Activated T-helper 1 cell treated with anti-CD3 and anti-CD28 coated beads, Interleukin-12 subunit alpha, Interleukin-12 subunit beta, Interleukin-2, Interleukin-4 antibody, amounts not matched to agents 30 ng/mL and 10 ng/mL and 1 ng/mL, durations not matched to agents 14 hours and 24 hours and 36 hours (primary cell): ENCODE measurements around the gene AMN. TPM values are rescaled to one million over a fixed set of nuclear protein-coding genes. Genes with fewer than 3 reads are reported as not detected.

ENCODE experiments used
- DNase-seq: peaks from one replicate; pipeline ENCODE4 v3.0.0; 2021; ENCODE audit warnings: low spot score
- H3K27ac Mint-ChIP-seq: one replicate; pipeline ENCODE4 v1.8.0; 2021; ENCODE audit warnings: mild to moderate bottlenecking, mixed read lengths
- H3K27me3 Mint-ChIP-seq: one replicate; pipeline ENCODE4 v1.8.0; 2022; ENCODE audit warnings: mild to moderate bottlenecking, moderate library complexity, mixed read lengths; ENCODE audit not compliant: insufficient read depth
- H3K36me3 Mint-ChIP-seq: one replicate; pipeline ENCODE4 v1.8.0; 2021; ENCODE audit warnings: low read depth, mixed read lengths
- H3K4me1 Mint-ChIP-seq: one replicate; pipeline ENCODE4 v1.8.0; 2021; ENCODE audit warnings: low read depth, mixed read lengths
- H3K4me3 Mint-ChIP-seq: one replicate; pipeline ENCODE4 v1.8.0; 2021; ENCODE audit warnings: mild to moderate bottlenecking, moderate library complexity, mixed read lengths
- H3K9me3 Mint-ChIP-seq: one replicate; pipeline ENCODE4 v1.8.0; 2021; ENCODE audit warnings: mixed read lengths
- intact Hi-C: fragments of 100-400 bp; cut with micrococcal nuclease; formaldehyde crosslinking; loops from one replicate; pipeline ENCODE4 v1.15.1; 2024
- total RNA-seq: library from RNA; stranded (reverse); gene quantifications from 2 replicates; pipeline ENCODE4 v1.2.3, GENCODE V29; 2022

The AMN gene
- total RNA-seq, 1 donor from 2014 or later, result 0.44 TPM

- H3K9me3 Mint-ChIP-seq, result no peaks in the 10 kb centered on the region
- no peak overlapping the region for H3K4me3 Mint-ChIP-seq
- intact Hi-C loops, result no loop called here
- H3K27ac Mint-ChIP-seq, result no peak overlapping the region
- DNase-seq, result no peak
- peaks cover 33% of the 10 kb centered on the region for H3K27me3 Mint-ChIP-seq
- no peaks in the 10 kb centered on the region for H3K36me3 Mint-ChIP-seq
- no peaks in the 10 kb centered on the region for H3K4me1 Mint-ChIP-seq
Measured at GRCh38 chr14:102930138-102930752, 7.8 kb downstream of the AMN start.

- Mint-ChIP-seq H3K27ac (no peak overlapping the region), H3K4me1 (no peaks in the 10 kb centered on the region), H3K9me3 (no peaks in the 10 kb centered on the region), H3K36me3 (no peaks in the 10 kb centered on the region), H3K27me3 (peaks cover 30% of the 10 kb centered on the region), H3K4me3 (no peak overlapping the region)
- intact Hi-C loops, result no loop called here
- no peak for DNase-seq
Measured at GRCh38 chr14:102930753-102931579, 8.5 kb downstream of the AMN start.

- no peak for DNase-seq
- peaks cover 22% of the 10 kb centered on the region for H3K27me3 Mint-ChIP-seq
- no peaks in the 10 kb centered on the region for H3K36me3 Mint-ChIP-seq
- no peak overlapping the region for H3K27ac Mint-ChIP-seq
- H3K4me3 Mint-ChIP-seq, result no peak overlapping the region
- intact Hi-C loops, result no loop called here
- no peaks in the 10 kb centered on the region for H3K9me3 Mint-ChIP-seq
- H3K4me1 Mint-ChIP-seq, result no peaks in the 10 kb centered on the region
Measured at GRCh38 chr14:102931580-102932285, 9.3 kb downstream of the AMN start.

- no peak for DNase-seq
- Mint-ChIP-seq H3K9me3 (no peaks in the 10 kb centered on the region), H3K4me1 (no peaks in the 10 kb centered on the region), H3K27ac (no peak overlapping the region), H3K4me3 (no peak overlapping the region), H3K27me3 (peaks cover 16% of the 10 kb centered on the region), H3K36me3 (no peaks in the 10 kb centered on the region)
- intact Hi-C loops, result no loop called here
Measured at GRCh38 chr14:102932484-102933248, 10.2 kb downstream of the AMN start.

- H3K27ac Mint-ChIP-seq, result no peak overlapping the region
- intact Hi-C loops, result no loop called here
- H3K9me3 Mint-ChIP-seq, result no peaks in the 10 kb centered on the region
- no peak overlapping the region for H3K4me3 Mint-ChIP-seq
- peaks cover 13% of the 10 kb centered on the region for H3K27me3 Mint-ChIP-seq
- DNase-seq, result no peak
- H3K36me3 Mint-ChIP-seq, result no peaks in the 10 kb centered on the region
- H3K4me1 Mint-ChIP-seq, result no peaks in the 10 kb centered on the region
Measured at GRCh38 chr14:102933618-102934231, 11.3 kb downstream of the AMN start.

GRCh38 chr14:102935756-102936155 lies 13.3 kb downstream of the AMN start:
- Mint-ChIP-seq H3K9me3 (no peaks in the 10 kb centered on the region), H3K4me1 (no peaks in the 10 kb centered on the region), H3K27ac (no peak overlapping the region), H3K4me3 (no peak overlapping the region), H3K27me3 (peaks cover 13% of the 10 kb centered on the region), H3K36me3 (no peaks in the 10 kb centered on the region)
- intact Hi-C loops, result no loop called here
- no peak for DNase-seq

GRCh38 chr14:102937331-102938175 lies 15.1 kb downstream of the AMN start:
- Mint-ChIP-seq H3K27me3 (peaks cover 2% of the 10 kb centered on the region), H3K9me3 (no peaks in the 10 kb centered on the region), H3K36me3 (no peaks in the 10 kb centered on the region), H3K4me1 (no peaks in the 10 kb centered on the region), H3K27ac (no peak overlapping the region), H3K4me3 (no peak overlapping the region)
- no peak for DNase-seq
- intact Hi-C loops, result no loop called here

- intact Hi-C loops, result no loop called here
- no peaks in the 10 kb centered on the region for H3K36me3 Mint-ChIP-seq
- no peak overlapping the region for H3K27ac Mint-ChIP-seq
- no peaks in the 10 kb centered on the region for H3K9me3 Mint-ChIP-seq
- H3K4me1 Mint-ChIP-seq, result no peaks in the 10 kb centered on the region
- H3K27me3 Mint-ChIP-seq, result peaks cover 2% of the 10 kb centered on the region
- DNase-seq, result no peak
- no peak overlapping the region for H3K4me3 Mint-ChIP-seq
Measured at GRCh38 chr14:102938191-102938590, 15.7 kb downstream of the AMN start.

- no peak for DNase-seq
- Mint-ChIP-seq H3K27me3 (peaks cover 2% of the 10 kb centered on the region), H3K4me1 (no peaks in the 10 kb centered on the region), H3K27ac (no peak overlapping the region), H3K9me3 (no peaks in the 10 kb centered on the region), H3K36me3 (no peaks in the 10 kb centered on the region), H3K4me3 (no peak overlapping the region)
- intact Hi-C loops, result no loop called here
Measured at GRCh38 chr14:102939329-102939728, 16.9 kb downstream of the AMN start.

GRCh38 chr14:102939820-102940561 lies 17.5 kb downstream of the AMN start:
- Mint-ChIP-seq H3K4me3 (no peak overlapping the region), H3K36me3 (no peaks in the 10 kb centered on the region), H3K27ac (no peak overlapping the region), H3K9me3 (no peaks in the 10 kb centered on the region), H3K27me3 (peaks cover 2% of the 10 kb centered on the region), H3K4me1 (no peaks in the 10 kb centered on the region)
- DNase-seq, result no peak
- intact Hi-C loops, result no loop called here

GRCh38 chr14:102940729-102941362 lies 18.4 kb downstream of the AMN start:
- H3K4me1 Mint-ChIP-seq, result no peaks in the 10 kb centered on the region
- no peaks in the 10 kb centered on the region for H3K36me3 Mint-ChIP-seq
- H3K4me3 Mint-ChIP-seq, result no peak overlapping the region
- H3K9me3 Mint-ChIP-seq, result no peaks in the 10 kb centered on the region
- peaks cover 2% of the 10 kb centered on the region for H3K27me3 Mint-ChIP-seq
- intact Hi-C loops, result no loop called here
- H3K27ac Mint-ChIP-seq, result no peak overlapping the region
- no peak for DNase-seq
